ENCODE results near the gene LHFPL6.

LHFPL6 gene

DNA sequence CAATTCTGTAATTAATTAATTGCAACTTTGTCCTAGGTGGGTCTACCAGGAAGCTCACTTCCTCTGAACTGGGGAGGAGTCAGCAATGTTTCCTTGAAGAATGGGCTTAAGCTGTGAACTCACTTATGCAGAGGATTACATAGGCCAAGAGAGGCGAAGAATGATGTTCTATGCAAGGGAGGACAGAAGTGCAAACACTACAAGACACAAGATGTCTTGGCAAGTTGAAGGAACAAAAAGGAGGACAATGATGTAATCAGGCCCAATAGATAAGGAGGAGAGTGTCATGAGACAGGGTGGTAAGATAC is 275.9 kb downstream of the LHFPL6 start:
- peaks cover 23% of the 10 kb centered on the region for H3K4me1 ChIP-seq (ENCODE audit: control insufficient read depth, low read depth, low read length)
- H3K27ac ChIP-seq (ENCODE audit: low read length), result no peak overlapping the region
- no peak overlapping the region for H3K4me3 ChIP-seq (ENCODE audit: low read length)
- no peaks in the 10 kb centered on the region for H3K36me3 ChIP-seq (ENCODE audit: control insufficient read depth, low read depth, low read length)
- no peaks in the 10 kb centered on the region for H3K9me3 ChIP-seq (ENCODE audit: control insufficient read depth, low read depth, low read length)
- H3K9ac ChIP-seq (ENCODE audit: low read length), result no peak overlapping the region
- H3K27me3 ChIP-seq (ENCODE audit: control insufficient read depth, insufficient read depth, low read length), result peaks cover 4% of the 10 kb centered on the region

DNA sequence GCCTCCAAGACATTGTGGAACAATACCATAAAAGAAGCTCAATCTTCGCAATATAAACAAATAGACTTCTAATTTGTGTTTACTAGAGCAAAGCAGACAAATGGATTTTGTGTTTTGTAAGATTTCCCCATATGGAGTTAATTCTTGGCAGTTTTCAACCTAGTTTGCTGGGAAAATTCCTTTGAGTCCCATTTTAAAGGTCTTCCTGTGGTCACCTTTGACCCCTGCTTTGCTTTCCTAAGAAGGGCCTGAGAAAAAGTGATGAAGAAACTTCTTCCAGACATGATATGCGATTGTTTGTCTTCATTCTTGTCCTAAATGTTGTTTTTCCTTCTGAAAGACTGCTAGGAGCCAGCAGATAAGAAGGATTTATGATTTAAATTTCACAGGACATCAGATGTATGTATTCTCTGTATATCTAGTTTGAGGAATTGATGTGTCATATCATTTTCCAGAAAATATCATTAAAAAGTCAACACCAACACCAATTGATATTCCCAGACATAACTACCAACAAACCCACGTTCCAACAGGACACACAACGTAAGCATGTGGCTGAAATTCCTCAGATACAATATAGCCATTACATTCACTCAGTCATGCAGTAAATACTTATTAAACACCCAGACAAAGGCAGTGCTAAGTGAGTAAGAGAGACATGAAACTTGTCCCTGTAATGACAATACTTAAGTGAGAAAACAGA is 276.4 kb downstream of the LHFPL6 start:
- no peak overlapping the region for H3K9ac ChIP-seq (ENCODE audit: low read length)
- no peaks in the 10 kb centered on the region for H3K9me3 ChIP-seq (ENCODE audit: control insufficient read depth, low read depth, low read length)
- H3K27ac ChIP-seq (ENCODE audit: low read length), result no peak overlapping the region

DNA sequence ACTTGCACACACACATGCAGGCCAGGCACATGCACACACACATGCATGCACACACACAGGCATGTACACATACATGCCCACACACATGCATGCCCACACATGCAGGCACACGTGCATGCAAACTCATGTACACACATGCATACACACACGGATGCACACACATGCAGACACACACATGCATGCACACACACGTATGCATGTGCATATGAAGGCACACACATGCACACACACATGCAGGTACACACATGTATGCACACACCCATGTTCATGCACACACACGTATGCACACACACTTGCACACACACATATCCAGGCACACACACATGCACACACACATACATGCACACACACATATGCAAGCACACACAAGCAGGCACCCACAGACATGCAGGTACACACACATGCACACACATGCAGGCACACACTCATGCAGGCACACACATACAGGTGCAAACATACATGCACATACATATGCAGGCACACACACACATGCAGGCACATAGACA is 278.1 kb downstream of the LHFPL6 start:
- Histone ChIP-seq H3K4me1 (ENCODE audit: control insufficient read depth, low read depth, low read length) (peaks cover 21% of the 10 kb centered on the region), H3K4me3 (ENCODE audit: low read length) (no peak overlapping the region), H3K9ac (ENCODE audit: low read length) (no peak overlapping the region), H3K9me3 (ENCODE audit: control insufficient read depth, low read depth, low read length) (no peaks in the 10 kb centered on the region), H3K27ac (ENCODE audit: low read length) (no peak overlapping the region), H3K27me3 (ENCODE audit: control insufficient read depth, insufficient read depth, low read length) (peaks cover 4% of the 10 kb centered on the region), H3K36me3 (ENCODE audit: control insufficient read depth, low read depth, low read length) (no peaks in the 10 kb centered on the region)

More for the DNA sequence above, 276.4 kb downstream of the LHFPL6 start:
- peaks cover 4% of the 10 kb centered on the region for H3K27me3 ChIP-seq (ENCODE audit: control insufficient read depth, insufficient read depth, low read length)
- H3K4me1 ChIP-seq (ENCODE audit: control insufficient read depth, low read depth, low read length), result peaks cover 23% of the 10 kb centered on the region
- H3K36me3 ChIP-seq (ENCODE audit: control insufficient read depth, low read depth, low read length), result no peaks in the 10 kb centered on the region
- H3K4me3 ChIP-seq (ENCODE audit: low read length), result no peak overlapping the region

DNA sequence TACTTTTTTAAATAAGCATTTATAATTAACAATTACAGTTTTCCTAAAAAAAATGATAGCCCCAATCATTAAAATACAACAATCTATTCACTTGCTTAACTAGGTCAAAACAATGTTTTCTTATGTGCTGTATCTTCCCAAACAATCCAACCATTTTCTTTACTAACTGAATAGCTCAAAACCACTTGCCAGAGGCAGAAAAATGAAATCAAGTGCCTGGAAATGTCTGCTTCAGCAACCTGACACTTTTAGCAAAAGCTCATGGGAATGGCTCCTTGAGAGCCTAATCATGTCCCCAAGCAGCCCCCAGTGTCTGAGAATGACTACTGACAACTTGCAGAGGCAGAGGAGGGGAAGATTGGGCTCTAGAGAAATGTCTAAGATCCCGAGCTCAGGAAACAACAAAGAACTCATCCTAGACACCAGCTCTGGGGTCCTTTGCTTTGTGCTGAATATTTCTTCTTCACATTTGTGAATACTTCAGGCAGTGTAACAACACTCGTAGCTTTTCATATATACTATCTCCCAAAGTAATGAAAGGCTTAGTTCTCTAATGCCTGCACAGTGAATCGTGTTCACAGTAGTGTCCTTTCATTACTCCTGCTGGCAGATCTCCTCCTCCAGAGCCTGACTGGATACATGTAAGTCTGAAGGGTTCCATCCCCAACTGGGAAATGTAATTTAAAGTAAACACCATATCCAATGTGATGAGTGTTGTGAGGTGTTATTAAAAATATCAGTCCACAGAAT is 280.0 kb downstream of the LHFPL6 start:
- H3K27ac ChIP-seq (ENCODE audit: low read length), result no peak overlapping the region
- no peaks in the 10 kb centered on the region for H3K9me3 ChIP-seq (ENCODE audit: control insufficient read depth, low read depth, low read length)
- no peak overlapping the region for H3K9ac ChIP-seq (ENCODE audit: low read length)
- H3K36me3 ChIP-seq (ENCODE audit: control insufficient read depth, low read depth, low read length), result no peaks in the 10 kb centered on the region
- no peak overlapping the region for H3K4me3 ChIP-seq (ENCODE audit: low read length)
- peaks cover 2% of the 10 kb centered on the region for H3K4me1 ChIP-seq (ENCODE audit: control insufficient read depth, low read depth, low read length)
- H3K27me3 ChIP-seq (ENCODE audit: control insufficient read depth, insufficient read depth, low read length), result peaks cover under 1% of the 10 kb centered on the region

DNA sequence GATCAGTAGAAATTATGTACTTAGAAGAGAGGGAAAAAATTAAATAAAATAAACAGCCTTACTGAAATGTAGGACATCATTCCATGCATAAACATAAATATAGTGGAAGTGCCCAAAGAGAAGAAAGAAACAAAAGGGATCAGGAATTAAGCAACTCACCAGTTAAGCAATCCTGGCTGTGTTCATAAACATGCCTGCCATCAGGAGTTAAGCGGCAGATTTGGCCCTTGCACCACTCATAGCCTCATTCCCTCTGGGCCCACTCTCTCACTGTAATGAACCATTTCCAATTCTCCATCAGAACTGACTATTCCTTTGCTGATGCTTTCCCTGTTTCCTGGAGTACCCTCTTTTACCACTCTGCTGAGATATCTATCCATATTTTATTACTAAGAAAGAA is 281.4 kb downstream of the LHFPL6 start:
- Histone ChIP-seq H3K36me3 (ENCODE audit: control insufficient read depth, low read depth, low read length) (no peaks in the 10 kb centered on the region), H3K27ac (ENCODE audit: low read length) (no peak overlapping the region), H3K9me3 (ENCODE audit: control insufficient read depth, low read depth, low read length) (no peaks in the 10 kb centered on the region), H3K4me3 (ENCODE audit: low read length) (no peak overlapping the region), H3K4me1 (ENCODE audit: control insufficient read depth, low read depth, low read length) (peaks cover 2% of the 10 kb centered on the region), H3K9ac (ENCODE audit: low read length) (no peak overlapping the region), H3K27me3 (ENCODE audit: control insufficient read depth, insufficient read depth, low read length) (no peaks in the 10 kb centered on the region)

DNA sequence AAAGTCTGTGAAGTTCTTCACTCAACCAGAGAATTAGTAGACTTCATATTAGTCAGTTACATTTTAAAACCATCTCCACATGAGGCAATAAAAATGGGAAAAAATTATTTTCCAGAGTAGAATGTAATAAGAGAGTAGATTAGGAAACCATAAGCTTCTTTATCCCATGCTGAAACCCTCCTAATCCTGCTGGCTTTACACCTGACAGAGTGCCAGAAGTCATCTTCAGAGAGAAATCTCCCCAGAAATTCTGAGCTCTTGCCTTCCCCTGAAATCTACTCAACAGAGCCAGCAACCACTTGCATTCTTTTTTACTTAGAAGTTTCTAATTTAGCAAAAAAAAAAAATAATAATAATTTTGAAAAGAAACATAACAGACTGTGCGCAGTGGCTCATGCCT is 284.8 kb downstream of the LHFPL6 start:
- no peak overlapping the region for H3K27ac ChIP-seq (ENCODE audit: low read length)

DNA sequence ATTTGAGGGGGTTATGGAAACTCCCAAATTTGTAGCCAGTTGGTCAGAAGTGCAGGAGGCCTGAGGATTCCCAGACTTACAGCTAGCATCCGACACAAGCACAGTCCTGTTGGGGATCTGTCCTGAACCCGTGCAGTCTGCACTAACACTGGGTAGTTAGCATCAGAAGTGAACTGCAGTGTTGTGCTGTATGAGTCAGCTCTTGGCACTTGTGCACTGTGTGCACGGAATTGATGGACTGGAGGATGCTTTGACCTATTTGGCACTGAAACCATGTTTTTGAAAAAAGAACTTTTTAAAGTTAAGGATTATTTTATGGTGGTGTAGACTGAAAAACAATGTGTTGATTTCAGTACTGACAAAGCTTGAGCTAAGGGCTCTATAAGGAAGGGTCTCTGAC is 285.7 kb downstream of the LHFPL6 start:
- no peaks in the 10 kb centered on the region for H3K27me3 ChIP-seq (ENCODE audit: control insufficient read depth, insufficient read depth, low read length)
- no peak overlapping the region for H3K27ac ChIP-seq (ENCODE audit: low read length)

More for the DNA sequence above, 284.8 kb downstream of the LHFPL6 start:
- Histone ChIP-seq H3K9me3 (ENCODE audit: control insufficient read depth, low read depth, low read length) (no peaks in the 10 kb centered on the region), H3K4me3 (ENCODE audit: low read length) (no peak overlapping the region), H3K4me1 (ENCODE audit: control insufficient read depth, low read depth, low read length) (no peaks in the 10 kb centered on the region), H3K9ac (ENCODE audit: low read length) (no peak overlapping the region), H3K36me3 (ENCODE audit: control insufficient read depth, low read depth, low read length) (no peaks in the 10 kb centered on the region), H3K27me3 (ENCODE audit: control insufficient read depth, insufficient read depth, low read length) (no peaks in the 10 kb centered on the region)

DNA sequence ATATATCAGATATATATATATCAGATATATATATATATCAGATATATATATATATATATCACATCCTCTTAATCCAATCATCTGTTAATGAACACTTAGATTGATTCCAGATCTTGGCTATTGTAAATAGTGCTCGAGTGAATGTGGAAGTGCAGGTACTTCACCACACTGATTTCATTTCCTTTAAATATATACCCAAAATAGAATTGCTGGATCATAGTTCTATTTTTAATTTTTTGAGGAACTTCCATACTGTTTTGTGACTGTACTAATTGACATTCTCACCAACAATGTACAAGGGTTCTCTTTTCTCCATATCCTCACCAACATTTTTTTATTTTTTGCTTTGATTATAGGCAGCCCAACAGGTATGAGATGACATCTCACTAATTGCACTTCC is 287.2 kb downstream of the LHFPL6 start:
- no peak overlapping the region for H3K9ac ChIP-seq (ENCODE audit: low read length)
- no peaks in the 10 kb centered on the region for H3K9me3 ChIP-seq (ENCODE audit: control insufficient read depth, low read depth, low read length)
- H3K4me1 ChIP-seq (ENCODE audit: control insufficient read depth, low read depth, low read length), result no peaks in the 10 kb centered on the region
- no peaks in the 10 kb centered on the region for H3K36me3 ChIP-seq (ENCODE audit: control insufficient read depth, low read depth, low read length)
- no peaks in the 10 kb centered on the region for H3K27me3 ChIP-seq (ENCODE audit: control insufficient read depth, insufficient read depth, low read length)
- H3K27ac ChIP-seq (ENCODE audit: low read length), result no peak overlapping the region
- no peak overlapping the region for H3K4me3 ChIP-seq (ENCODE audit: low read length)

More for the DNA sequence above, 285.7 kb downstream of the LHFPL6 start:
- H3K9ac ChIP-seq (ENCODE audit: low read length), result no peak overlapping the region
- no peak overlapping the region for H3K4me3 ChIP-seq (ENCODE audit: low read length)
- no peaks in the 10 kb centered on the region for H3K4me1 ChIP-seq (ENCODE audit: control insufficient read depth, low read depth, low read length)
- H3K9me3 ChIP-seq (ENCODE audit: control insufficient read depth, low read depth, low read length), result no peaks in the 10 kb centered on the region
- no peaks in the 10 kb centered on the region for H3K36me3 ChIP-seq (ENCODE audit: control insufficient read depth, low read depth, low read length)

DNA sequence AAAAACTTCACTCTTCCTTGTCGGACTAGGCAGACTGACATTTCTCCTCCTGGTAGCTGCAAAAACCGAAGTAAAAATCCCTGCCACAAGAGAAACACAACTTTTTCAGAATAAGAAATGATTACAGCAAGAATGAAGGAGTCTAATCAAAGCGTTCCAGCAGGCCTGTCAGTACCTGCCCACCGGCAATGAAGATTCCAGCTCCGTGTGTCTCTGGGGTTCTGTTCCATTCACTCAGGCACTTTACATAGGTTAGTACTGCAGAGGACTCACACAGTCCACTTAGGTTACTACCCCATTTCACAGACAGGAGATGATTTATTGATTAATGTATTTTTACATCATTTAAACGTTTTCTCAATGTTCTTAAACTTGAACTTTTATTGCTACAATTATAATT is 289.3 kb downstream of the LHFPL6 start:
- Histone ChIP-seq H3K27ac (ENCODE audit: low read length) (no peak overlapping the region), H3K36me3 (ENCODE audit: control insufficient read depth, low read depth, low read length) (no peaks in the 10 kb centered on the region), H3K4me1 (ENCODE audit: control insufficient read depth, low read depth, low read length) (no peaks in the 10 kb centered on the region), H3K4me3 (ENCODE audit: low read length) (no peak overlapping the region), H3K9ac (ENCODE audit: low read length) (no peak overlapping the region), H3K27me3 (ENCODE audit: control insufficient read depth, insufficient read depth, low read length) (no peaks in the 10 kb centered on the region), H3K9me3 (ENCODE audit: control insufficient read depth, low read depth, low read length) (no peaks in the 10 kb centered on the region)

DNA sequence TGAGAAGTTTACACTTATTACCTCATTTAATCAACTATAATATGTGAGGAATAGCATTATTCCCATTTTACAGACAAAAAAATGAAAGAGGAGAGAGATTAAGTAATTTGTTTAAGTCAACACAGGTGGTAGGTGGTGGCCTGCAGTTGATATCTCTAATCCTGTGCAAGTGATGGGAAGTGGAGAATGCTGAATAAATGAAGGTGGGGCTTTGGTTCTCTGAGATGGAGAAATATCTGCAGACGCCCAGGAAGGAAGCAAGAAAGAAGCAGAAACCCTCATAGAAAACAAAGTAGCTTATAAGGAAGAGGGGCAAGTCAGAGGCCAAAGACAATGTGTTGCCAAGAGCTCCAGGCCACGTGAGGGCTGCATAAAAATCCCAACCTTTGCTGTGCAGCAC is 290.4 kb downstream of the LHFPL6 start:
- Histone ChIP-seq H3K4me1 (ENCODE audit: control insufficient read depth, low read depth, low read length) (no peaks in the 10 kb centered on the region), H3K27me3 (ENCODE audit: control insufficient read depth, insufficient read depth, low read length) (no peaks in the 10 kb centered on the region), H3K27ac (ENCODE audit: low read length) (no peak overlapping the region), H3K36me3 (ENCODE audit: control insufficient read depth, low read depth, low read length) (no peaks in the 10 kb centered on the region), H3K9me3 (ENCODE audit: control insufficient read depth, low read depth, low read length) (no peaks in the 10 kb centered on the region), H3K9ac (ENCODE audit: low read length) (no peak overlapping the region), H3K4me3 (ENCODE audit: low read length) (no peak overlapping the region)

DNA sequence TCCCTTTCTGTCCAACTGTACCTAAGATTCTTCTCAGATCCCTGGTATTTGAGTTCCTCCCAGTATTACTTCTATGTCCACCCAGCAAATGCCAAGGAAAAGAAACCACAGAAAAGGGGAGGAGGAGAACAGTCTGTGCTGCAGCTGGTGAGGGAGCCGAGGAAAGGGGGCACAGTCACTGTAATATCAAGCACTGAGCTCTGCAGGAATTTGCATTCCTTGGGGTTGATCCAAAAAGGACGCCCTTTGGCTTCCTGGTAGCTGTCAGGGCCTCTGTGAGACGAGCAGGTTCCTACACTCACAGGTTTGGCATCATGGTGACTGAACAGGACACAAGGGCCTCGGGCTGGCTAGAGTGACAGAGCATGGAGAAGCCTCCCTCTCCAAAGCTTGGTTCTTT is 291.4 kb downstream of the LHFPL6 start:
- H3K27me3 ChIP-seq (ENCODE audit: control insufficient read depth, insufficient read depth, low read length), result no peaks in the 10 kb centered on the region
- no peak overlapping the region for H3K4me3 ChIP-seq (ENCODE audit: low read length)
- no peak overlapping the region for H3K27ac ChIP-seq (ENCODE audit: low read length)
- H3K36me3 ChIP-seq (ENCODE audit: control insufficient read depth, low read depth, low read length), result no peaks in the 10 kb centered on the region
- no peaks in the 10 kb centered on the region for H3K9me3 ChIP-seq (ENCODE audit: control insufficient read depth, low read depth, low read length)
- H3K9ac ChIP-seq (ENCODE audit: low read length), result no peak overlapping the region
- no peaks in the 10 kb centered on the region for H3K4me1 ChIP-seq (ENCODE audit: control insufficient read depth, low read depth, low read length)

DNA sequence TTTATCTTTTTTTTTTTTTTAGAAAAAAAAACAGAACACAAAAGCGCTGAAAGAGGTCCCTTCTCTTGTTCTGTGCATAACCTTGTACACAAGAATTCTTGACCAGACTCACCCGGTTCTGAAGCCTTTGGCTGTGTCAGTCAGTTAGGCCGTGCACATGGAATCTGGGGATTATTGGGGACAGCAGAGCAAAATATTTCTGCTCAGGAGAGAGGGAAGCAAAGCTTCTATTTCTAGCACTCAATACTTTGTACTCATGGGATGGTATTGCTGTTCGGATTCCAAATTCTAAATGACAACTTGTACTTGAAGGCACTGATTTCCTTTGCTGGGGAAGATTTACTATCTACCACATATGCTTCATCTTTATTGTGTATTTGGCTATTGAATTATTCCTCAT is 292.0 kb downstream of the LHFPL6 start:
- Histone ChIP-seq H3K4me1 (ENCODE audit: control insufficient read depth, low read depth, low read length) (no peaks in the 10 kb centered on the region), H3K36me3 (ENCODE audit: control insufficient read depth, low read depth, low read length) (no peaks in the 10 kb centered on the region), H3K4me3 (ENCODE audit: low read length) (no peak overlapping the region), H3K9me3 (ENCODE audit: control insufficient read depth, low read depth, low read length) (no peaks in the 10 kb centered on the region), H3K27me3 (ENCODE audit: control insufficient read depth, insufficient read depth, low read length) (no peaks in the 10 kb centered on the region), H3K9ac (ENCODE audit: low read length) (no peak overlapping the region), H3K27ac (ENCODE audit: low read length) (no peak overlapping the region)

All from iPS-18a (cell line).